ENCODE results near the gene NOC4L.

Gene NOC4L

DNA sequence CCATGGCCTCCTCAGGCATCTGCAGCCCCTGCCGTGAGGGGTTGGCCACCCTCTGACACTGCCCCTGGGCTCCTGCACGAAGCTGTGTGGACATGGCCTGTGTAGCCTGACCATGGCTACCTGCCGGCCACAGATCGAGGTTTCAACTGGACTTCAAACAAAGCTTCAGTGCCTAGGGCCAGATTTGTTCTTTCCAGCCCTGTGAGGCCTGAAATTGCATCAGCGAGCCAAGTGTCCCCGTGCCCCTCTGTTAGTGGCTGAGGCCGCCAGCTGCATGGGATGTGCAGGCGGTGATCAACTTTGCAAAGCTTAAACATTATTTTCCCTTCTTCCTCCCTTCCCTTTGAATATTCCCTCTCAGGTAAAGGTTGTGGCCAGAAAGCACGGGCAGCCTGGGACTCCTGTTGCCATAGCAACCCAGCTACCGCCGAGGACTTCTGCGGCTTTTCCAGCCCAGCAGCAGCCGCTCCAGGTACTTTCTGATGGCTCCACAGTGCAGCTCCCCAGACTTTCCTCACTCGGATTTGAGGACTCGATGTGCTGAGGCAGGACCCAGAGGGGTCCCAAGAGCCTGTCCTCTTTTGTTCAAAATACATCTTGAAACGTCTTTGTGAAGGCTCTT is 35.9 kb upstream of the NOC4L start:
- H3K9me3 ChIP-seq (ENCODE audit: control insufficient read depth, insufficient read depth, low read depth, low read length): no peaks in the 10 kb centered on the region
- peaks cover 12% of the 10 kb centered on the region; the same call in 1 of the 2 replicates for H3K4me1 ChIP-seq (ENCODE audit: control insufficient read depth, insufficient read depth, low read length)
- H3K36me3 ChIP-seq (ENCODE audit: control insufficient read depth, insufficient read depth, low read length): peaks cover 29% of the 10 kb centered on the region
- H3K27ac ChIP-seq (ENCODE audit: low read depth, low read length): no peak overlapping the region
- no peaks in the 10 kb centered on the region for H3K27me3 ChIP-seq (ENCODE audit: control insufficient read depth, insufficient read depth, low read length)
- H3K9ac ChIP-seq (ENCODE audit: low read length): no peak overlapping the region
- H3K4me3 ChIP-seq (ENCODE audit: low read depth, low read length): no peak overlapping the region

- Histone ChIP-seq H3K4me3 (ENCODE audit: low read depth, low read length) (no peak overlapping the region), H3K9me3 (ENCODE audit: control insufficient read depth, insufficient read depth, low read depth, low read length) (no peaks in the 10 kb centered on the region), H3K9ac (ENCODE audit: low read length) (no peak overlapping the region), H3K27me3 (ENCODE audit: control insufficient read depth, insufficient read depth, low read length) (no peaks in the 10 kb centered on the region), H3K27ac (ENCODE audit: low read depth, low read length) (no peak overlapping the region), H3K36me3 (ENCODE audit: control insufficient read depth, insufficient read depth, low read length) (peaks cover 40% of the 10 kb centered on the region), H3K4me1 (ENCODE audit: control insufficient read depth, insufficient read depth, low read length) (peaks cover 6% of the 10 kb centered on the region; the same call in 1 of the 2 replicates)
Measured at GRCh38 chr12:132109741-132110140, 34.5 kb upstream of the NOC4L start.

- H3K9ac ChIP-seq (ENCODE audit: low read length): no peak overlapping the region
Measured at GRCh38 chr12:132110677-132111076, 33.6 kb upstream of the NOC4L start.

DNA sequence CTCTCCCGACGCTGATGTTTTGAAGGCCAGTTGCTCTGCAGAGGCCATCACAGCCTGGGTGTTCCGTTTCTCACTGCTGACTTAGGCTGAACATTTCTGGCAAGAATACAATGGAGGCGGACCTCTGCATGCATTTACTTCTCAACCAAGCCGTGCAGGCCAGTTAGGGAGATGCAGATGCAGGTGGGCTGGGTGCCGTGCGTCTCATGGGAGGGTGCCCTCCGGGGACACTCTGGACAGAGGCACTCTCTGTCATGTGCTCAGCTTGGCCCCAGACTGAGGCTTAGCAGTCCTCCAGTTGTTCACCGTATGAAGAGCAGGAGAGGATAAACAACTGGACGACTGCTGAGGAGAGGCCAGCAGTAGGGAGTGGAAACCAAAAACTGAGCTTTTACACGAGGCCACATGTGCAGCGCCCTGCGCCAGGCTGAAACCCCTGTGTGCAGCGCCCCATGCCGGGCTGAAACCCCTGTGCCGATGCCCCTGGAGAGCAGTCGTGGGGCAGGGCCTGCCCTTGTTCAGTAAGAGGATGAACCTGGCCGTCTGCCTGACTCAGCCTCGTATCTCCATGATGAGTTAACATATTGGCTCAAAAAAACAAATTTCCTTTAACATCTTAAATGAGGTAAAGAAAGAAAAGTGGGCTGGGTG is 32.5 kb upstream of the NOC4L start:
- no peaks in the 10 kb centered on the region for H3K9me3 ChIP-seq (ENCODE audit: control insufficient read depth, insufficient read depth, low read depth, low read length)
- no peak overlapping the region for H3K9ac ChIP-seq (ENCODE audit: low read length)
- H3K27me3 ChIP-seq (ENCODE audit: control insufficient read depth, insufficient read depth, low read length): no peaks in the 10 kb centered on the region
- H3K4me1 ChIP-seq (ENCODE audit: control insufficient read depth, insufficient read depth, low read length): peaks cover 6% of the 10 kb centered on the region; the same call in 1 of the 2 replicates
- H3K27ac ChIP-seq (ENCODE audit: low read depth, low read length): no peak overlapping the region
- H3K4me3 ChIP-seq (ENCODE audit: low read depth, low read length): no peak overlapping the region
- H3K36me3 ChIP-seq (ENCODE audit: control insufficient read depth, insufficient read depth, low read length): peaks cover 54% of the 10 kb centered on the region

More at GRCh38 chr12:132110677-132111076, 33.6 kb upstream of the NOC4L start:
- Histone ChIP-seq H3K4me3 (ENCODE audit: low read depth, low read length) (no peak overlapping the region), H3K36me3 (ENCODE audit: control insufficient read depth, insufficient read depth, low read length) (peaks cover 43% of the 10 kb centered on the region), H3K27me3 (ENCODE audit: control insufficient read depth, insufficient read depth, low read length) (no peaks in the 10 kb centered on the region), H3K27ac (ENCODE audit: low read depth, low read length) (no peak overlapping the region), H3K4me1 (ENCODE audit: control insufficient read depth, insufficient read depth, low read length) (peaks cover 6% of the 10 kb centered on the region; the same call in 1 of the 2 replicates), H3K9me3 (ENCODE audit: control insufficient read depth, insufficient read depth, low read depth, low read length) (no peaks in the 10 kb centered on the region)

- no peaks in the 10 kb centered on the region for H3K27me3 ChIP-seq (ENCODE audit: control insufficient read depth, insufficient read depth, low read length)
- no peaks in the 10 kb centered on the region for H3K9me3 ChIP-seq (ENCODE audit: control insufficient read depth, insufficient read depth, low read depth, low read length)
- no peak overlapping the region for H3K4me3 ChIP-seq (ENCODE audit: low read depth, low read length)
- no peak overlapping the region for H3K27ac ChIP-seq (ENCODE audit: low read depth, low read length)
- no peaks in the 10 kb centered on the region for H3K4me1 ChIP-seq (ENCODE audit: control insufficient read depth, insufficient read depth, low read length)
- peaks cover 52% of the 10 kb centered on the region for H3K36me3 ChIP-seq (ENCODE audit: control insufficient read depth, insufficient read depth, low read length)
- H3K9ac ChIP-seq (ENCODE audit: low read length): no peak overlapping the region
Measured at GRCh38 chr12:132114667-132115066, 29.6 kb upstream of the NOC4L start.

DNA sequence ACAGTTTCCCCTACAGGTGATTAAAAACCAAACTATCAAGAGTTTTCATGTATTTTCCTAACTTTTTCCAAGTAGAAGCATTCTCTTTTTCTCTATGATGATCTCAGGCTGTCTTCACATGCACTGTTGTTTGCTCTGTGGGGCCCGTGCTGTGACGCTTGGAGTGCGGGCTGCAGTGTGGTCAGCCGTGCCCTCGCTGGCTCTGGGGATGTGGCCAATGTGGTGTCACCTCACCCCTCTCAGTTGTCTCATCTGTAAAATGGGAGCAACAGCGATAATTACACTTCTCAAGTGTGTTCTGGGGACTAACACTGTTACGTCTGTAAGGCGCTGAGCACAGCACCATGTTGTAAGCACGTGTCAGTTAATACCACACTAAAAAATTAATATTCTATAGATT is 28.8 kb upstream of the NOC4L start:
- peaks cover 48% of the 10 kb centered on the region for H3K36me3 ChIP-seq (ENCODE audit: control insufficient read depth, insufficient read depth, low read length)
- no peak overlapping the region for H3K27ac ChIP-seq (ENCODE audit: low read depth, low read length)
- H3K9ac ChIP-seq (ENCODE audit: low read length): no peak overlapping the region
- H3K9me3 ChIP-seq (ENCODE audit: control insufficient read depth, insufficient read depth, low read depth, low read length): no peaks in the 10 kb centered on the region
- no peaks in the 10 kb centered on the region for H3K4me1 ChIP-seq (ENCODE audit: control insufficient read depth, insufficient read depth, low read length)
- H3K27me3 ChIP-seq (ENCODE audit: control insufficient read depth, insufficient read depth, low read length): no peaks in the 10 kb centered on the region
- no peak overlapping the region for H3K4me3 ChIP-seq (ENCODE audit: low read depth, low read length)

- peaks cover 48% of the 10 kb centered on the region for H3K36me3 ChIP-seq (ENCODE audit: control insufficient read depth, insufficient read depth, low read length)
Measured at GRCh38 chr12:132116709-132117557, 27.3 kb upstream of the NOC4L start.

GRCh38 chr12:132117558-132117875 is 26.7 kb upstream of the NOC4L start:
- Histone ChIP-seq H3K36me3 (ENCODE audit: control insufficient read depth, insufficient read depth, low read length) (peaks cover 52% of the 10 kb centered on the region), H3K9me3 (ENCODE audit: control insufficient read depth, insufficient read depth, low read depth, low read length) (no peaks in the 10 kb centered on the region), H3K9ac (ENCODE audit: low read length) (no peak overlapping the region), H3K27me3 (ENCODE audit: control insufficient read depth, insufficient read depth, low read length) (no peaks in the 10 kb centered on the region), H3K4me1 (ENCODE audit: control insufficient read depth, insufficient read depth, low read length) (no peaks in the 10 kb centered on the region), H3K4me3 (ENCODE audit: low read depth, low read length) (no peak overlapping the region), H3K27ac (ENCODE audit: low read depth, low read length) (no peak overlapping the region)

More at GRCh38 chr12:132116709-132117557, 27.3 kb upstream of the NOC4L start:
- Histone ChIP-seq H3K27me3 (ENCODE audit: control insufficient read depth, insufficient read depth, low read length) (no peaks in the 10 kb centered on the region), H3K4me1 (ENCODE audit: control insufficient read depth, insufficient read depth, low read length) (no peaks in the 10 kb centered on the region), H3K4me3 (ENCODE audit: low read depth, low read length) (no peak overlapping the region), H3K27ac (ENCODE audit: low read depth, low read length) (no peak overlapping the region), H3K9ac (ENCODE audit: low read length) (no peak overlapping the region), H3K9me3 (ENCODE audit: control insufficient read depth, insufficient read depth, low read depth, low read length) (no peaks in the 10 kb centered on the region)

DNA sequence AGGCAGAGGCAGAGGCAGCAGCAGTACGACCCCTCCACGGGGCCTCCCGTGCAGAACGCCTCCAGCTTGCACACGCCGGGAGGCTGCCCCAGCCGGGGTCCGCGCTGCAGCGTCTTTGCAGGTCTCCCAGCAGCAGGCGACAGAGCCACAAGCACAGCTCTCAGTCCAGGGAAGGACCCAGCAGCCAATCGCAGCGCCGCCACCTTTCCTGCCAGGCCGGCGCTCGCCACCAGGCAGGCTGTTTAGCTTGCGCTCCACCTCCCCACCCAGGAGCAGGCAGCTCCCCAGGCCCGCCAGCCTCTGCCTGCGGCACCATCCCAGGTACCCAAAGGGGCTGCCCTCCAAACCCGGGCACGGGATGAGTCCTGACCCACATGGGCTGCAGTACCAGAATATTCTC is 25.4 kb upstream of the NOC4L start:
- H3K27me3 ChIP-seq (ENCODE audit: control insufficient read depth, insufficient read depth, low read length): no peaks in the 10 kb centered on the region
- H3K27ac ChIP-seq (ENCODE audit: low read depth, low read length): no peak overlapping the region
- H3K4me1 ChIP-seq (ENCODE audit: control insufficient read depth, insufficient read depth, low read length): no peaks in the 10 kb centered on the region
- no peaks in the 10 kb centered on the region for H3K9me3 ChIP-seq (ENCODE audit: control insufficient read depth, insufficient read depth, low read depth, low read length)
- H3K4me3 ChIP-seq (ENCODE audit: low read depth, low read length): no peak overlapping the region
- peaks cover 48% of the 10 kb centered on the region for H3K36me3 ChIP-seq (ENCODE audit: control insufficient read depth, insufficient read depth, low read length)
- no peak overlapping the region for H3K9ac ChIP-seq (ENCODE audit: low read length)

DNA sequence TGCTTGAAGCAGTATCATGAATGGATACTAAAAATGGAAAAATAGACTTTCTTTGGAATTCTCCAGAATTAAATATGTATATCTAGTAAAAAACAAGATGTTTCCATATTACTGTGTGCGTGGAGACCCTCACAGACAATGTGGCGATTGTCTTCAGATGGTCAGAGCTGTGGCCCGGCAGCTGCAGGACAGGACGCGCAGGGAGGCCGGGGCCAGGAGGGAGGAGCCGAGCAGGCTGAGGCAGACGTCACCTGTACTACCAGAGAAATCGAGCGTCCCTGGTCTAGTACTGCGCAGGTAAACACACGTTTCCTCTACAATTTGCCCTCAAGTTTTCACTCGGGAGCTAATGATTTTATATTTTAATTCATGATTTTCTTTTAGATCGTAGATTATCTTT is 23.0 kb upstream of the NOC4L start:
- no peaks in the 10 kb centered on the region for H3K4me1 ChIP-seq (ENCODE audit: control insufficient read depth, insufficient read depth, low read length)
- no peak overlapping the region for H3K9ac ChIP-seq (ENCODE audit: low read length)
- no peak overlapping the region for H3K4me3 ChIP-seq (ENCODE audit: low read depth, low read length)
- H3K9me3 ChIP-seq (ENCODE audit: control insufficient read depth, insufficient read depth, low read depth, low read length): no peaks in the 10 kb centered on the region
- H3K27ac ChIP-seq (ENCODE audit: low read depth, low read length): no peak overlapping the region
- peaks cover 49% of the 10 kb centered on the region for H3K36me3 ChIP-seq (ENCODE audit: control insufficient read depth, insufficient read depth, low read length)
- H3K27me3 ChIP-seq (ENCODE audit: control insufficient read depth, insufficient read depth, low read length): no peaks in the 10 kb centered on the region

Measured in HUES6 (cell line).